T-helper 1 cell treated with Interleukin-12 subunit alpha and Interleukin-12 subunit beta and Interleukin-4 antibody, amounts not matched to agents 30 ng/mL and 1 ng/mL, for 36 hours (primary cell): ENCODE results near the gene CCDC142. TPM values are rescaled to one million over a fixed set of nuclear protein-coding genes. Genes with fewer than 3 reads are reported as not detected.
"Not testable (repeated sequence)": the region's sequence is repeated elsewhere in the genome, so short reads cannot be mapped to it uniquely, and the experiment has no call there.

Experiments used
- intact Hi-C: fragments of 100-400 bp; cut with micrococcal nuclease; formaldehyde crosslinking; loops from one replicate; pipeline ENCODE4 v1.15.1; 2024
- total RNA-seq: library from RNA; stranded (reverse); gene quantifications from 2 replicates; pipeline ENCODE4 v1.2.3, GENCODE V29; 2022

The CCDC142 gene
- total RNA-seq, 1 donor from 2014 or later: 38.1 TPM

DNA sequence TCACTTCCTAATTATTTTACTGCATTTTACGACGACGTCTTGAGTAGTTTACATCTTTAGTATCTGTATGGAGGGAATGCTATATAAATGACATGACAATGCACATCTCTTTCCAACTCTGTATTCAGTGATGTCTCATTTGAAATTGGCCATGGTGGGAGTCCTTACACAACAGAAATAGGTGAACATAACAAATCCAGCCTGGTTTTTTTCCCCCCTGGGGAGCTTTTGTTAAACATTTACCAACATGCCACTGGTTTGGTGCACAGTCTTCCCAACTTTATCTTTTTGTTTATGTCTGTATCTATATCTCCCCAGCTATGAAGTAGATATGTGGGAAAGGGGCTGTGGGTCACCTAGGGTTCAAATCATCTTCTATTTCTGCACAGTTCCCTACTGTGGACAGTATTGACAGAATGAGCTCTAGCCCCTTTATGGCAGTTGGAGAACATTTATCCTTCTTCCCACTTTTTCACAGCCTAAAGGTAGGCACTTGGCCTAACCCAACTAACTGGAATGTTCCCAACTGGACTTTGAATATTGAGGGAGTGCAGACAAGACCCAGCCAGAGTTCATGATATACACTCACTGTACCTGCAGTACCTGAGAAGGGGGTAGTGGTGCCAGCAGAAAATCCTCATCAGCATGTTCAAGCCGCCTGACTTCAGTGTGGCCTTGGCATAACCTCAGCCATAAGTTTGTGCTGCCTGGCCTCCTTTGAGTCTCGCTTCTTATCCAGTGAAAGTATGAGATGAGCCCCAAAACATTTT is 35.4 kb downstream of the CCDC142 start:
- intact Hi-C loops: no loop called here

DNA sequence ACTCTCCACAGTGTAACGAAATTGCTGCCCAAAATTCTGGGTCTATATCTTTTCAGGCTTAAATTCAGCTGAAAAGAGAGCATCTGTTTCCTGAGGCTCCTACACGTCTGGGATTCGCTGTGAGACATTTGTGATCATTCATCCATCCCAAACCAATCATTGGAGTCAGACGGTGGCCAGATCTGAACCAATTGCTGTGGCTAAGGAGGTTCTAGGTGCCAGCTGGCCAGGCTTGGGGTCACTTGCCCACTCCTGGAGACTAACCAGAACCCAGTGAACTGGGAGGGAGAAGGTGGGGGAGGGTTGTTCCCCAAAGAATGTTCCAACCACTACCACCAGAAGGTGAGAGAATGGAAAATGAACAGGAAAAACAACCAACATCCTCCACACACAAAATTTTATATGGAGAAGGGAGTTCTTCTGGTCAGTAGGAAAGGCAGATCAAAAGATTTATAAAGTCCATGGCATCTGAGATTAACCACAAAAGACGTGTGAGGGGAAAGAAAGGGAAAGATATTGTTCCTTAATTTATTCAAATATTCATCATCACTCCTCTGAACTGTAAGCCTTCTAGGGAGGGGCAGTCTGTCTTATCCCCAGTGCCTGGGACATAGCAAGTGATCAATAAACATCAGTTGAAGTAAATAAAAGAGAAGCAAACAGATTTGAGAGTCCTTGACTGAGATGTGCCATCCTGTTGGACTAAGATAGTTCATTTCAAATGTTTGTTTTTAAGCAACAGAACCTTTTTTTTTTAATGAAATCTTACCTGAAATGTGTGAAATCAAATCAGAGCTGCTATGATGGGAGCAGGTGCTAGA is 38.1 kb downstream of the CCDC142 start:
- intact Hi-C loops: no loop called here

DNA sequence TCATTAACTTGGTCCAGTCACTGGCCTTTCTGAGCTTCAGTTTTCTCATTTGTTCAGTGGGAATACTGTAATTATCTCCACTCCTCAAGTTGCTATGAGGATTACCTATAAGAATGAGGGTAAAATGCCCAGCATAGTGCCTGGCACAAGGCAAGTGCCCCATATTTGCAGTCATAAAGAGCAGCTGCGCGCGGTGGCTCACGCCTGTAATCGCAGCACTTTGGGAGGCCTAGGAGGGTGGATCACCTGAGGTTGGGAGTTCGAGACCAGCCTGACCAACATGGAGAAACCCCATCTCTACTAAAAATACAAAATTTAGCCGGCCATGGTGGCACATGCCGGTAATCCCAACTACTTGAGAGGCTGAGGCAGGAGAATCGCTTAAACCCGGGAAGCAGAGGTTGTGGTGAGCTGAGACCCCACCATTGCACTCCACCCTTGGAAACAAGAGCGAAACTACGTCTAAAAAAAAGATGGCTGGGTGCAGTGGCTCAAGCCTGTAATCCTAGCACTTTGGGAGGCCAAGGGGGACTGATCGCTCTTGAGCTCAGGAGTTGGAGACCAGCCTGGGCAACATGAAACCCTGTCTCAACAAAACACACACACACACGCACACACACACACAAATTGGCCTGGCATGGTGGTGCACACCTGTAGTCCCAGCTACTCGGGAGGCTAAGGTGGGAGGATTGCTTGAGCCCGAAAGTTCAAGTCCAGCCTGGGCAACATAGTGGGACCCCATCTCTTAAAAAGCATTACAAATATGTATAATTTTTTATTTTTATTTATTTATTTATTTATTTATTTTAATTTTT is 40.1 kb downstream of the CCDC142 start:
- intact Hi-C loops: not testable (repeated sequence)

DNA sequence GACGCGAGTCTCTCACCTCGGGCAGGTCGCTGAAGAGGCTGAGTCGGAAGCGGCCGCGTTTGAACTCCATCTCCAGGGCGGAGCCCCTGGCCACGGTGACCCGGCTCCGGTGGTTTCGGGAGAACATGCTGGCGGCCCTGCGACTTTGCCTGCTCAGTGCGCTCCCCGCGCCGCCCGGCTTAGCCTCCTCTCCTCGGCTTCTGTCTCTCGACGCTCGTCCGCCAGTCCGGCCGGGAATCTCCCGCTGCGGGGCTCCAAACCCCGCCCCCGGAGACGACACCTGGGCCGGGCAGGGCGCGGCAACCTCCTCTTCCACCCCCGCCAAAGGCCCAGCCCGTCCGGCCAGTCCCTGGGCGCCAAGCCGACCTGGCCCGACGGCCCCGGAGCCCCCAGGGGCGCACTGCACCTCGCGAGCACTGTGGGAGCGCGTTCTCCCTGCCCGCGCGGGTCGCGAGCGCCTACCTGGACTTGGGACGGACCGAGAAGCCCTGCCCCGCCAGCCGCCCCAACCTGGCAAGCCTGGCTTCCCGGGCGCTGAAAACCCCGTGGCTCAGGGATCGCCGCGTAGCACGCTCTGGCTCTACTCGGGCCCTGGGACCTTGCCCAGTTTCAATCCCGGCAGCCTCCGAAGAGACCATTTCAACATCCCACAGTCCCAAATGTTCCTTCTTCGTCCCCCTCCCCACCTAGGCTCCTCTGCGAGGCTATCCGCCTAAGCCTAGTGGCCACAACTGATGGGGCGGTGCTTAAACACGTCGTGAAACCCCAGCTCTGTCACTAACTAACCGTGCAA is 40.9 kb downstream of the CCDC142 start, which contains the start of gene RTKN:
Gene RTKN (minus strand): TSS at position 248 of the 793 bp plus-strand sequence. CDS start 121 bp downstream, at position 127.
- intact Hi-C loops: loop anchor here (1.0 kb wide), 1 partner anchor 20 kb away; no protein-coding TSS in a partner anchor

DNA sequence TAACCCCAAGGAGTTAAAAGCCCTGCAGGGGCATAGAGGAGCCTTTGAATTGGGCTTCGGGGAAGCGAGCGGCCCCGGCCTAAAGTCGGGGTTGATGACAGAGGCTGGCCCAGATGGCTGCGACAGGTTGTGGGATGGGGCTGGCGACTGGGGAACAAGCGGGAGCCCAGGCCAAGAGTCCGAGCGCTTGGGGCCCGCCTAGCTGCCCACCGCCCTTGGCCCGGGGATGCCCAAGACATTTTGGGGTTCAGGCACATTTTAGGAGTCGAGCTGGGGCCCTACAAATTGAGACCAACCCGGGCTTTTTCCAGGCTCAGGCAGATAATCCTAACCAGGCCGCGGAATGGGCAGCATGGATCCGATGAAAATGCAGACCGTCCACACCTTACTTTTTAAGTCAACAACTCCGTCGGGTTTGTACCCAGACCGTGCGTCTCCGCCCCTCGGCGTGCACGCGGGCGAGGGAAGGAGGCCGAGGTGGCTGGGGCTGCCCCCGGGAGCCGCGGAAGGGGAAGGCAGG is 41.6 kb downstream of the CCDC142 start:
- intact Hi-C loops: loop anchor here (1.0 kb wide), 1 partner anchor 19 kb away; no protein-coding TSS in a partner anchor

DNA sequence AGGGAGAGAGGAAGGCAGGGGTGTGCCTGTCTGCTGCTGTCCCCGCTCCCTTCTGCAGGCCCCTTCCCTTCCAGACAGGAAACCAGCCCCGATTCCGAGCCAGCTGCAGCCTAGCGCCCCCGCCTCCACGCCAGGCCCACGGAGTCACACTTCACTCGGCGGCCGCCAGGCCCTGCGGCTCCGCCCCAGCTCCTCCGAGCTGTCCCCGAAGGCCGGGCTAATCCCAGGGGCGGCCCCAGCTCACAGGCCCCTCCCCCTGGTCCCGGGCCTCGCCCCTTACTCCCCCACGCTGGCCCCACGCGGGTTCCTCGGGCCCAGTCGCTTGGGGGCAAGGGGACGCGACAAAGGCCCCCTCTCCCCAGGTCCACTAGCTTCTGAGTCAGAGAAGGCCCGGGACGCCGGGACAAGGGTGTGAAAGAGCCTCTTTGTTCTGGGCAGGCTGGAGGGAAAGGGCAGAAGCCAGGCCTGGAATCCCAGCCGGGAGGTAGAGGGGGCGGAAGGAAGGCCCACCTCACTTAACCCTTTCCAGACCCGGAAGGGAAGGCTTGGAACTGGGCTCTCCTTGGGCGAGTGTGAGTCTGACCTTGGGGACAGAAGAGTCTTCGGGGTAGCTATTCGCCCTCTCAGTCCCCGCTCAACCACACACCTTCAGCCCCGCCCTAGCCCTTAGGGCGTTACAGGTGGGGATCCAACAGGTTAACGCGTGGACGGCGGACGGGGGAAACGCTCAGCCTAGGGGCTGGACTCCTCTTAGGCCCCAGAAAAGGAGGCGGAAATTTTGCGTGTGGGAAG is 42.2 kb downstream of the CCDC142 start:
- intact Hi-C loops: loop anchor here (1.0 kb wide), 2 partner anchors 14 to 18 kb away; no protein-coding TSS in a partner anchor

DNA sequence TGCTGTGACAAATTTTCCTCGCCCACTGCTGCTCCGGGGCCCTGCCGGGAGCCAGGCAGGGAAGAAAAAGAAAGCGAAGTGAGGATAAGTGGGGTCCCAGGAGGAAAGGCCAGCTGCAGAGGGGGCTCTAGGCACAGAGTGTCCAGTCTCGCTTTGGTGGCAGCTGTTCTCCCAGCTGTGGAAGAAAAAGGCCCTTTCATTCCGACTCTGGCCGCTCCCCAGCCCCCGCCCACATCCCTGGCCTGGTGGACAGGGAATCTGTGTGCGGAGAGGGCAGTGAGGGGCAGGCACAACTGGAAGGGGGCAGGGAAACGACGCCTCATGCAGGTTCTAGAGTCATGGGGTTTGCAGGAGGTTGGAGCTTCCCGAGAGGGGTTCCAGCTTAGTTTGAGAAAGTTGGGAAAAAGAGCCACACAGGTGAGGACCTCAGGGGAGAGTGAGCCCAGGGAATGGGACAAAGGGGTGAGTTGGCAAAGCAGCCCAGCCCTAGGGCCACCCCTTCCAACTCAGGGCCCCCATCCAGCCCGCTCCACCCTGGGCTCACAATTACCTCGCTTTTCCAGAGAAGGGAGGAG is 42.9 kb downstream of the CCDC142 start:
- intact Hi-C loops: loop anchor here (1.0 kb wide), 1 partner anchor 14 kb away; no protein-coding TSS in a partner anchor

DNA sequence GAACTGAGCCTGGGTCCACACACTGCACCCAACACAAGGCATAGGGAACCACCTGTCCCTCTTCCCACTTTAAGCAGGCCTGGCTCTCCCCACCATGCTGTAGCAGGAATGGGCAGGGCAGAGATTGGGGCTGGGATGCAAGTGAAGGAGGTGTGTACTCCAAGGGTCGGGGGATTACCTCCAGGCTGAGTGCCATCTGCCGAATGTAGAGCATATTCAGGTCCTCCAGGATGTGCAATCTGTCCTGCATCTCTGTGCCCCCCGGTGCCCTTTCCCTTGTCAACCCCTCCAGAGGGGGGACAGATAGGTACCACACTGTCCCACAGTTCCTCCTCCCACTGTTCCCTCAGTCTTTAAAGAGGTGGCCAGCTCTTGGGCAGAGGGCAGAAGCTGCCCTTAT is 43.4 kb downstream of the CCDC142 start:
- intact Hi-C loops: no loop called here

DNA sequence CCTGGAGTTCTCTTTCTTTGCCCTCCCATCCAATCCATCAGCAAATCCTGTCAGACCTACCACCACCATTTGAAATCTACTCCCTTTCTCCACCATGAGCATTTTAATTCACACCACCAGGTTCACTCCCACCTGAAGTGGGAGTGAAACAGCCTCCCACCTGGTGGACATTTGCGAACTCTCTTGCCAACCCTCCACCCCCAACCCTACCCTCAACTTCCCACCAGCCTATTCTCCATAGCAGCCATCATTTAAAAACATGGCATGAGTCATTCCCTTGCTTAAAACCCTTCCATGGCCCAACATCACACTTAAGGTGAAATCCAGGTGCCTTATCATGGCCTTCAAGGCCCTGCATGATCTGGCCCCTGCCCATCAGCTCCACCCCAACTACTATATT is 44.5 kb downstream of the CCDC142 start:
- intact Hi-C loops: no loop called here

DNA sequence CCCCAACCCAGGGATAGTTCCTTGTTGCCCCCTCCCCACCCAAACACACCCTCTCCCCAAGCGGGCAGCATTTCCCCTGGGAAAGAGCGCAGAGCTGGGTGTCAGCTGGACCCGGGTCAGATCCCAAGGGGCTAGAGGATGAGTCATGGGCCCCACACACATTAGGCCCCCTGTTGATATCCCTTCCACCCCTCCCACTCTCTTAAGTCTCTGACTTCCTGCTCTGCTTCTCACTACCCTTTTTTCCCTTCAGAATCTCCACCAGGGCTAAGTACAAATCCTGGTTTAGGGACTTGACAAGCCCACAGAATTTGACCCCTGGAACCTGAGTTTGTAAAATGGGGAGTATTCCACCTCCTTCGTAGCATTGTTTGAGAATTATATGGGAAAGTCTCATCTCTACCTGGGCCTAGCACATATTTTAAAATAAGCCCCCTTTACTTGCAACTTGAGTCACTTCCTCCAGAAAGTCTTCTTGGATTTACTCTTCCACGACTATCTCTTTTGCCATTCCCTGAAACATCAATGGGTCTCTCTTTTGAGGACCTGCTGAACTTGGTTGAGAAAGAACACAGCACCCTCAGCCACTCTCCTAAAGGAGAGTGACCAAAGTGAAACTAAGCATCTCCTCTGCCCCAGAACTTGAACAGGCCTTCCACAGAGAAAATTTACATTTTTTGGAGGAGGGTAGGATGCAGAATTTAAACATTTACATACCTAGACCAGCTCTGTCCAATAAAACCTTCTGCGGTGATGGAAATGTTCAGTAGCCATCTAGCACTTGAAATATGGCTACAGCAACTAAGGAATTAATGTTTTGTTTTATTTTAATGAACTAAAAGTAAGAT is 45.7 kb downstream of the CCDC142 start:
- intact Hi-C loops: no loop called here

DNA sequence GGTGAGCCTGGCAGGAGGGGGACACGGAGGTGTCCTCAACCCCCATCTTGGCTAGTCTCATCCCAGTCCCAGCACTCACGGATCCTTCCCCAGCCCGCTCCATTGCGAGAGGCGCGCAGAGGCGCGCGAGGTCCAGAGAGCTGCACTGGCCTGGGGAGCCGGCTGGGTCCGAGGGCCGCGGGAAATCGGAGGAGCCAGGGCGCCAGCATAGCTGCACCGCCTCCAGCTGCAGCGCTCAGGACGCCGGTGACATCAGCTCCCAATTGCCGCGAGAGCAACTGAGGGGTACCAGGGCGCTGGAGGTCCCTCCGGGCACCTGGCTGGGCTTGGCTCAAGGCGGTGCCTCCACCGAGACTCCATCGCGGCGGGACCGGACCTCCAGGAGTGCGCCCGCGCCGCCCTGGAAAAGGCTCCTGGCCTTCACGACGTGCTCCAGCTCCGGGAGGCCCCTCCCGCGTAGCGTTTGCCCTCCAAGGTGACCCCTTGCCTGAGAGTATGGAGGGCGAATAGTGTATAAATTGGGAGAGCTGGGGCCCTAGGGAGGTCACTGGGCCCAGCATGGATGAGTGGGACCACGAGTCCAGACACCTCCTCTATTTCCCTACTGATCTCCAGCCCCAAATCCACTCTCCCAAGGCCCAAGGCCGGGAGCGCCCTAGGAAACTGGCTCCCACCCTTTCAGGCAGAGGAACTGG is 46.5 kb downstream of the CCDC142 start:
- intact Hi-C loops: no loop called here

DNA sequence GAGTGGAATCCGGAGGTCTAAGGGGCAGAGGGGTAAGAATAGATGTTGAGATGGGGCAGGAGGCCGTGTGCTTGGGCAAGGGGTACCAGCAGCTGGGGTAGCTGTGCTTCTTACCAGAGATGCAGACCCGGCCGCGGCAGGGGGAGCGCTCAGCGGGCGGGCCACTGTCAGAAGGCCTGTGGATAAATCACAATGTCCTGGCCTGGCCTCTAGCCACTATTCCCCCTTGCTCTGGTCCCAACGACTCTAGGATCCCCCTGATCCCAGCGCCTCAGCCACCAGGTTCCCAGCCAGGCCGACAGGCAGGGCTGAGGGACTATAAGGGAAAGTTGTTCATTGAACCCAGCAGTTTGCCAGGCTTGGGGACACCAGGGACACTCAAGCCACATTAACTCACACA is 52.3 kb downstream of the CCDC142 start:
- intact Hi-C loops: no loop called here

DNA sequence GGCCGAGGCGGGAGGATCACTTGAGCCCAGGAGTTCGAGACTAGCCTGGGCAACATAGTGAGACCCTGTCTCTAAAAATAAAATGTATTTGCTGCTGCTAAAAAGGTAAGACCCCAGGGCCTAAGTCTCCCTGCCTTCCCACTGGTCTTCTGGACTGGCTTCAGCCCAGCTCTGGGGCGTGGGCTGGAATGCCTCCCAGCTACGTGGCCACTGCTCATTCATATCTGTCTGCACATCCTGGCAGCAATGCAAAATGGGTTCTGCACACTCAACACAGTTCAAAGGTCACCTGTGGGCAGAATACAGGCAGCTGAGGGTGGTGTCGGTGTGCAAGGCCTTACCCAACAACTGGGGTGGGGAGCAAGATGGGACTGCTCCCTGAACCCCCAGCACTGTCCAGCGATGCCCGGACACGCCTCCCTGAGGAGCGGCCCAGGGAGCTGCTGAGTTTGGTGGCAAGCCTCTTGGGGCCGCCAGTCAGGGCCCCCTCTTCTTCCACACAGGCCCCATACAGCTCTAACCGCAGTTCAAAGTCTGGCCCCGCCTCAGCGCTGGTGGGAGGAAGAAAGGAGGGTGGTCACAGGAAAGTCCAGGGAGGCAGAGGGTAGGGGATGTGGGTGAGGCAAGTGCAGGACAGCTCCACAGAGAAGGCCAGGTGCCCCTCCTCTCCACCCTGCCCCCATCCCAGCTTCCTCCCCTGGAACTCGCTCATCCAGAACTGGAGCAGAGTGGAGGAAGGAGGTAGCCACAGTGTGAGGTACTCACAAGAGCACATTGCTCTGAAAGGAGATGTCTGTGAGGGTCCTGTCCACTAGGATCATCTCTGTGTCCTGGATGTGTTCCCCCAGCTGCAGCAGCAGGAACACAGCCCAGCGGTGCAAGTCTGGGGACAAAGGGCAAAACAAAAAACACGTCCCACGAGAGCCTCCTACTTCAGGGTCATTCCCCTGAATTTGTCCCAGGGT is 53.0 kb downstream of the CCDC142 start:
- intact Hi-C loops: no loop called here

DNA sequence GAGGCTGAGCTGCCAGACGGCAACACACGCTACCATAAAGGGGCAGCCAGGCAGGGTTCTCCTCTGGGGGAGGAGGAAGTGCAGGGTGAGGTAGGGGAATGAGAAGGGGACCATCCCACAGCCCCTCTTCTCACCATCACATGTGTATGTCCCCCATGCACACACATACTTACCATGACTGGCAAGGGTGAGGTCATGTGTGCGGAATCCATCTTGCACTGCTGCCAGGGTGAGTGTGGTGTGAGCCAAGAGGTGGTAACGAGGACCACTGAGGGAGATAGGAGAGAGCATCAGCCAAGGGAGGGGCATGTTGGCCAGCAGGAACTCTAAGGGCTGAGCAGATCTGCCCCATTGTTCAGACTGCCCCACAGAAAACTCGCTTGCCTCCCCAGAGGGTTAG is 54.1 kb downstream of the CCDC142 start:
- intact Hi-C loops: no loop called here

DNA sequence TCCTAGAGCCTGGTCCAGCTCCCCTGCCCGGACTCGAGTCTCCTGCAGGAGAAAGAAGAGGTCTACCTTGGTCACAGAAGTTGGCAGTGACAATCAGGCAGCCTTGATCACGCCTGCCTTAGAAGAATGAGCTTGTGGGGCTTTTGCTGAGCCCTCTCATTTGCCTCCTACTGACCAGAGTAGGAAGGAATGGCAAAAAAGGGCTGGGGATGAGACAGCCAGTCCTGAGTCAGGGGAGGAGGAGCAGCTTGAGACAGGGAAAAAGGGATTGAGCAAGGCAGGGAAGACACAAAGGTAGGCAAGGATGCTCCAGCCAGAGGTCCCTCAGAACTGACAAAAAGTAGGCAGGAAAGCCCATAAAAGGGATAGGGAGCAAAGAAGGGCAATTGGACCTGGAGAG is 55.2 kb downstream of the CCDC142 start:
- intact Hi-C loops: no loop called here

DNA sequence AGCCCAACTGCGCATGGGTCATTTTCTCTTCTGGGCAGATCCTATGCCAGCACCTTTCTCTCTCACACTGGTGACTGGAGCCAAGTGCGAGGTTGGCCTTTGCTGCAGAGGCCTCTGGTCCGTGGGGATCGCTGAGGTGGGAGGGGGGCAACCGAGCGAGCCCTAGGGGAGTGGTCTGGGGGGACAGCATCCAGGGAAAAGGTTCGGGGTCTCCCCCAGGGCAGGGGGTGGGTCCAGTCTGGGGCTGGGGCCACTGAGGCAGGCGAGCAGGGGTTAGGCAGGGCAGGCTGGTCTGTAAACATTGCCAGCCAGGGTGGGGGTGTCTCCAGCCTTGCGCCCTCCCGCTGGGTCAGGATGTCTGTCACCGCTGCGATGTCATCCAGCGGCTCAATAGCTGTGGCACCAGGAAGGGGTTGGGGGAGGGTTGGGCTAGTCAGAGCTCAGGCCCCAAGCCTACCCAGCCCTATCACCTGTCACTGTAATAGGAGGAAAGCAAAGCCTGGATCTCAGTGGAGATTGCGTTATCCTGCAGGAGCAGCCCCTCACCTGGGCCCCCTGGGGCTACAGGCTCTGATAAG is 56.5 kb downstream of the CCDC142 start:
- intact Hi-C loops: no loop called here
